DMS114 treated with DMSO at 0.1 percent for 48 hours (cell line): Measurements from ENCODE around the gene CLCNKB.

Experiments
- DNase-seq: peaks from one replicate; lab custom pipeline; 2025; ENCODE audit not compliant: unreplicated experiment; lab: John Stamatoyannopoulos, UW

Gene CLCNKB

DNA sequence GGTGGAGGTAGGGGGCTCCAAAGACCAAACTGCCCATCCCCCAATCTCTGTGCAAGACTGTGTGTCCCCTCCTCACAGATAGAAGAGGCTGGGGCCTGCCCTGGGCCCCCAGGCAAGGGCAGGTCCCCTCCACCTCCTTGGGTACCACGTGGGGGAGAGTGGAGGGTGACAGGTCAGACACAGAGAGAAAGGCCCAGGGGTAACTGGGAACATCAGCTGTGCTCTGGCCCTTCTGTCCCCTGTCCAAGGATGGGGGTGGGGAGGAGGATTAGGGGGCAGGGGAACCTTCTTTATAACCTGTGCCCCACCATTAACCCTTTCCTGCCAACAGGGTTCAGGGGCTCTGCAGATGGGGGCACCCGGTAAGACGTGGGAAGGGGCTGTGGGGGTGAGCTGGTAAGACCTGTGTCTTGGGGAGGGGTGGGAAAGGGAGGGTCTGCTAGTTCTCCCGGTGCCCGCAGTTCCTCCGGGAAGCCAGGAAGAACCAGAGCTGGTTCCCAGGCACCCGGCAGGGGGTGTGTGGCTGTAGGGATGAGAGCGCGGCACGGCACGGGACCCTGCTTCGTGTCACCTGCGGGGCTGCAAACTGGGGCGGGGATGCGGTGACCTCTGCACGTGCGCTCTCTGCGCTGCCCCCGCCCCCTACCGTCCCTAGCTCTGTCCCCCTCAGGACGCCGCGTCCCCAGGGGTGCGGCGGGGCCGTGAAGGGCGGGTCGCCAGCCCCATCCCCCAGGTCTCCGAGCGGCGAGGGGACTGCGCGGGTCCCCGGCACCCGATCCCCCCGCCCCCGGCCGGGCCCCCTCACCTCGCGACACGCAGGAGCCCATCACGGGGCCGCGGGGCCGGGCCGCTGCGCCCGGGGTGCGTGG, 29.3 kb downstream of the CLCNKB start:
- DNase-seq, result no peak

DNA sequence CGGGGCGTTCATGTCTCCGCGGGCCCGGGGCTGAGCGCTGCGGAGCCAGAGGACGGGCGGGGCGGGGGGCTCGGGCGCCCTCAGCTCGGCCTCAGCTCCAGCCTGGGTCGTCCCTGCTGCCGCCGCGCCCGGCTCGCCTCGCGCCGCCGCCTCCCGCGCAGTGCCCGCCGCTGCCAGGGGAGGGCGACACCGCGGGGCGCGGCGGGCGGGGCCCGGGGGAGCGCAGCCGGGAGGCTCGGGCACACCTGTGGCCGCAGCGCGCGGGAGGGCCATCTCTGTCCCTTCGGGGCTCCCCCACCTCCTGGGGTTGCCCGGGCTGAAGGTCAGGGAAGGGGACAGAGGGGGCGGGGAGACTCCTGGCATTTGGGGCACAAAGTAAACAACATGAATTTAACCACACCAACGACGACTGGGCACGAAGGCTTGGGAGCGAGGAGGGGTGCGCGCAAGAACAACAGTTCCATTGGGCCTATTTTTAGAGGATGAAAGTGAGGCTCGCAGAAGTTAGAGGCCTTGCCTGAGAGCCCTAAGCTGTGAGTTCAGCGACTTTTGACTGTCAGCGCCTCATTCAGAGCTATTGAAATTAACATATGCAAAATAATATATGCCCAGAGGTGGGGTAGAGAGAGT, 30.0 kb downstream of the CLCNKB start, which contains the start of gene FAM131C:
Gene FAM131C (minus strand): TSS at position 162 of the 630 bp plus-strand sequence. CDS start 209 bp downstream, outside the sequence.
- no peak for DNase-seq

DNA sequence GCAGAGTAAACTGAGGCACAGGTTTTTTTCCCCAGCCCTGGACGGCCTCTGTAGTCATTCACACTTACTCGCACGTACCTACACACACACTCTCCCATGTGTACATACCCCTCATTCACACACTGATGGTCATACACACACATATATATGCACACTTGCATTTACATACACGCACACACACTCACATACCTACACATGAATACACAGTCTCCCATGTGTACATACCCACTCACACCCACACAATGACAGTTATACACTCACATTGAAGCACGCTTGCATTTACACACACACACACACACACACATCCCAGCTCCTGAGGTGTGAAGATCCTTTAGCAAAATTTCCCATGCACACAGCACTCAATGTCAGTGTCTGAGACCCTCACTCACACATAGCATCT, 30.6 kb downstream of the CLCNKB start:
- DNase-seq, result no peak

DNA sequence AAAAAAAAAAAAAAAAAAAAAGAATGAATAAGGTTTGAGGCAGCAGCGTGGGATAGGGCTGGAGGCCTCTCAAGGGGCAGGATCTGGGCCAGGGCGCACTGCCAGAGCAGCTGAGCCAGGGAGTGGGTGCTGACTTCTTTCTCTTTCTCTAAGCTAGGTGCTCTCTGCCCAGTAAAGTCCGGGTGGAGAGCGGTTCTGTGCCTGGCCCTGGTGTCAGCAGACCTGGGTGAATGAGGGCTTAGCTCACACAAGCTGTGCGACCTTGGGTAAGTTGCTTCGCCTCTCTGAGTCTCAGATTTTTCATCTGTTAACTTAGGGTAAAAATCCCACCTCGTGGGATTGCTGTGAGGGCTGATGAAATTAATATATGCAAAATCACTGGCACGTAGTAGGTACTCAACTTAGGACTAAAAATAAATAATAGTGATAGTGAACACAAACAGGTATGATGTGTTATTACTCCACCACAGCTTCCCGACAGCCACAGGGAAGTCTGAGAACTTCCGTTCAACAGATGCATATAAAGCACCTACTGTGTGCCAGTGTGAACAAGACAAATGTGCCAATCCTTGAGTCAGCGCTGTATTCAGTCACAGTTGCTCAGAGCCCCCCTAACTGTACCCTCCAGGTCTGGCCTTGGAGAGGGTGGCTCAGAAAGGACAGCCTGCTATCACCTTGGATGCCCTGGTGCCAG, 31.9 kb downstream of the CLCNKB start:
- no peak for DNase-seq

DNA sequence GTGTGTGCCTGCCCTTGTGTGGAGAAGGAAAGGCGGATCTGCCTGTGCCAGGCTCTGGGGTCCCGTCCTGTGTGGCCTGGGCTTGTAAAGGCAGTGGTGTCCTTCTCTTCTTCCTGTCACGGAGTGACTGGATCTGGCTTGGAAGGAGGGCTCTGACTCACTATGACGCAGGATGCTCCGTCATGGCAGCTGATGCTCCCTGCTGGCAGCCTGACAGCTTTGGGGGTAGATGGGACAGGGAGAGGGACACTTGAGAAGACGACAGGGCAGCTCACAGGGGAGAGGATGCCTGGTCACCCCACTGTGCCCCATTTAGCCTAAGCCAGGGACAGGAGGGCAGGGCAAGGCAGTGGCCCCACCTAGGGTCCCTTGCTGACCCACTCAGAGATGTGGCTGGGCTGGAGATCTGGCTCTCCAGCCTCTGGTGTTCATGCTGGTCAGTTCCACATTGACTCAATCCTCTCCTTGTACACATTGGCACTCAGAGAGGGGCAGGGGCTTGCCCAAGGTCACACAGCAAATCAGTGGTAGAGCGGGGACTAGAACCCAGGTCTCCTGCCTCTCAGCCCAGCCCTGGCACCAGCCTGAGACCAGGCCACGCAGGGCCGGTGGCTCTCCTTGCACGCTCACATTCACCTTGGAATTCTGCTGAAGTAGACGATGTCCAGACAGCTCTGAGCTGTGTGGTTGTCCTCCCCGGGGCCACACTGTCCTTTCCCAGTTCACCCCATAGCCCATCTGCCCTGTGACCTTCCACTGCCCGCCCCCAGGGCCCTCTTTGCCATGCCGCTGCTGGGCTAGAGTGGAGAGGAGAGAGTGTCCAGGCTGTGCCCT, 32.7 kb downstream of the CLCNKB start:
- DNase-seq, result no peak

DNA sequence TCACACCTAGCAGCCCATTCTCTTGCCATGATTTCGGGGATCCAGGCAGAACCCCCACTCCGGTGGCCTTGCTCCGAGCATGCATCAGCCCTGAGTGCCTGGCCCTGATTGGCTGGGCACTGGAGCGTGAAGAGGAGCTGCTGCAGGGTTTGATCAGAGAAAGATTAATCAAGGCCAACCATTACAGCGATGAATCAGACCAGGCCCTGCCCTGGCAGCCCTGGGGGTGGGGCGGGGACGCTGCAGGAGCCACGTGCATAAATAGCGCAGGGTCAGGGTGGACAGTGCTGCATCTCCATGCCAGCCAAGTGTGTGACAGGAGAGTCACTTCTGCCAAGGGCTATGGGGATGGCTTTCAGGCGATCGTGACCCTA, 33.3 kb downstream of the CLCNKB start:
- DNase-seq, result no peak

DNA sequence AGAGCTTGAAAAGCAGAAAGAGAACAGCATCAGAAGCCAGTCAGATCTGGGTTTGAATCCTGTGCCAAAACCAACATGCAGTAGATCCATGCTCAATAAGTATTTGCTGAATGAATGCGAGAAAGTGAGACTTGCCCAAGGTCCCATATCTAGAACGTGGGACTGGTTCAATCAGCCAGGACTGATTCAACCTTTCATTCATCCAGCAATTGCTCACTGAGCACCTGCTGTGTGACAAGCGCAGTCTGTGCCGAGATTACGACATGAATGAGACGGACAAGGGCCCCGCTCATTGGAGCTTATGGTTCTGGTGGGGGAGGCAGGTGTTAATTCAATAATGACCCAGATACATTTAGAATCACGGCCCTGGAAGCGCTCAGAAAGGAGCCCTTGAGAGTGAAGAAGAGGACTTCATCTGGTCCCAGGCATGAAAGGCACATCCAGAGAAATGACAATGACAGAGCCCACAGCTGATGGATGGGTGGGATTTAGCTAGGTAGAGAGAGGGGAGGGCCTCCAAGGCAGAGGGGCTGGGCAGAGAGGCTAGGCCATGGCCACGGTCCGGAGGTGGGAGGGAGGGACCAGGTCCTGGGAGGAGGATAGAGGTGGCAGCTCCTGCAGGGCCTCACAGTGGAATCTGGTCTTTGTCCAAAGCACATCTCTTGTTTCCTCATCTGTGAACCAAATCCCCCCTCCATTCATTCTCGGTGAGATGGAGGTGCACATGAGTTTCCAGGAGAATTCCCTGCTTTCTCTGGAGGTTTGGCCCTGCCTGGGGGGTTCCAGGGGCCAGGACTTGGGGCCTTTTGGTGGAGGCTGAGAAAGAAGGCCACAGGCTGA, 34.0 kb downstream of the CLCNKB start:
- no peak for DNase-seq

DNA sequence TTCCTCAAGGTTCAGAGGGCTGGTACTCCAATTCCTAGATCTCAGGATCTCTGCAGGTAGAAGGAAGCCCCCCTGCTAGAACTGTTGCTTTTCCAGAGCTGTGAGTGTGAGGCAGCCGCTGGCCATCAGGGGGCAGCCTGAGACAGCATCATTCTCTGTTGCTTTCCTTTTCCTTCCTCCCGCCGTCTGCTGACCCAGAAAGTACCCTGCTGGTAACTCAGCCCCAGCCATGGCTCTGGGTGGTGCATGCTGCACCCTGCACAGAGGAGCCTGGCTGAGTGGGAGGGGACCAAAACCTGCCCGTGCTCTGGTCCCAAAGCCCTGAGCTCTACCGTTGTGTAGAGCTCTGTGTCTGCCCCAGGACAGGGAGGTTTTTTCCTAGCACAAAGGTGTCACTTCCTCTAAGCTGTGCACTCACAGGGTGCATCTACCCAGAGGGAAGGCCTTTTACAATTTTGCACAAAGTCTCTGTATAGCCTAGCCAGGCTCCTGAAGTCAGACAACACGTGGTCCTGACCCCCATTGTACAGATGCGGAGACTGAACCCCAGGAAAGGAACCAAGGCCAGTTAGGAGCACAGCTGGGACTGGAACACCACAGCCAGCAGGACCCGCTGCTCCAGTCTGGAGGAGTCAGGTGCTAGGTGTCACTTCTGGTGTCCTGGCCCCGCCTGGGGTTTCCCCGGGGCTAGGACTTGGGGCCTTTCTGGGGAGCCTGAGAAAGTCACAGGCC, 35.5 kb downstream of the CLCNKB start:
- peak; percentile 56 for DNase-seq

DNA sequence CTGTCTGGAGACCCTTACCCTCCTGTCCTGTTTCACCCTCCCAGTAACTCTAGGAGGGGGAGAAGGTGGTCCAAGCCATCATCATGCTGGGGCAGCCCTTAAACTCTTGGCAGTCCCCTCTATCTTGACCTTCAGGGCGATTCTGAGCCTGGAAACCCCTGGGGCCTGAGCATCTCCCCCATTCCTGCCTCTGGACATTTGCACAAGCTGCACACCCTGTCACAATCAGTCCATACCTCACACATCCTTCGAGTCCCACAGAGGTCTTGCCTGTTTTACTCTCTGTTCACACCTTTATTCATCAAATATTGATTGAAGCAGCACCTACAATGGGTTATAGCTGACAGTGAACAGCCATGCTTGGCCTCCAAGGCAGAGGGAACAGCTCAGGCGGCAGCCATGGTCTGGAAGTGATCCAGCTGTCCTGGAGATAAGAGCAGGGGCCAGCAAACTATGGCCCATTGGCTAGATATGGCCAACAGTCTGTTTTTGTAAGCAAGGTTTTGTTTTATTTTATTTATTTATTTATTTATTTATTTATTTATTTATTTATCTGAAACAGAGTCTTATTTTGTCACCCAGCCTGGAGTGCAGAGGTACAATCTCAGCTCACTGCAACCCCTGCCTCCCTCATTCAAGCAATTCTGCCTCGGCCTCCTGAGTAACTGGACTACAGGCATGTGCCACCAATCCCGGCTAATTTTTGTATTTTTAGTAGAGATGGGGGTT, 37.0 kb downstream of the CLCNKB start:
- DNase-seq, result no peak

DNA sequence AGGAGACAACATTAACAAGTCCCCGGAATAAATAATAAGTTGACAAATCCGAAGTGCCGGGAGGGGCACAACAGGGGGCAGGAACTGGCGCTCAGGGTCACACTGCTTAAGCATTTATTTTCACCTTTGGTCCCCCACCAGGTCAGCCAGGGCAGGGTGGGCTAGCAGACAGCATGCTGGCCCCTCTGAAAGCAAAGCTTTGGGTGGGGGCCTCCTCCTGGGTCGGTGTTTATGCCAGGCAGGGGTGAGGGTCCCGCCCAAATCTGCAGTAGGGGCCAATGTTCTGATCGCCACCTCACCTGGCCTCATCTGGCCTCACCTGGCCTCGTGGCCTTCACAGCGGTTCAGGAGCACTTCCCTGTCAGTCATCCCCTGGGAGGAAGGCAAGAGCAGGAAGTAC, 38.1 kb downstream of the CLCNKB start:
- no peak for DNase-seq

DNA sequence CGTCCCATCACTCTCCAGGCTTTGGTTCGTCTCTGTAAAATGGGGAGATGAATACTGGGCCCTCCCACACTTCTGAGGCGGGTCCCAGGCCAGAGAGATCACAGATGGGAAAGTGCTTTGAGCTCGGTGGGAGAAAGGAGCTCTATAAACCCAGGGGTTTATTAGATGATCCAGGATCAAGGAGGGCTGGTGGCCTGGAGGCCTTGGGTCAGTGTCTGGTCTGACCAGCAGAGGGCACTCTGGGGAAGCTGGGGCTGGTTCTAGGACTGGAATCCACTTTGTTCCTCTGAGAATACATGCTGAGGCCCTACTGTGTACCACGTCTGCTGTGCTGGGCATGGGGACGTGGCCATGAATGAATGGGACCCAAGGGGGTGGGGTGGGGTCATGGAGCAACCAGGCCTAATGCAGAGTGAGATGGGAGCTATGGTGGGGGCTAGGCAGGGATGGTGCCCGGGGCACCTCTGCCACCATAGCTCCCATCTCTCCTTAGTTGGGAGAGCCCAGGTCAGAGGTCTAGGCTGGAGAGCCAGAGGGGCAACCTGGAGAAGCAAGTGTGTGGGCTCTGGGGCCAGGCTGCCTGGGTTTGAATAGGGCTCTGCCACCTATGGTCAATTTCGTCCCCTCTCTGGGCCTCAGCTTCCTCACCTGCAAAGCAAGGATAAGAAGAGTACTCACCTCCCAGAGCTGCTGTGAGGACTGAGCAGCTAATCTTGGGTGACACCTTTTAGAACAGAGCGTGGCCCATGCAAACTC, 38.9 kb downstream of the CLCNKB start:
- DNase-seq, result peak; percentile 39

DNA sequence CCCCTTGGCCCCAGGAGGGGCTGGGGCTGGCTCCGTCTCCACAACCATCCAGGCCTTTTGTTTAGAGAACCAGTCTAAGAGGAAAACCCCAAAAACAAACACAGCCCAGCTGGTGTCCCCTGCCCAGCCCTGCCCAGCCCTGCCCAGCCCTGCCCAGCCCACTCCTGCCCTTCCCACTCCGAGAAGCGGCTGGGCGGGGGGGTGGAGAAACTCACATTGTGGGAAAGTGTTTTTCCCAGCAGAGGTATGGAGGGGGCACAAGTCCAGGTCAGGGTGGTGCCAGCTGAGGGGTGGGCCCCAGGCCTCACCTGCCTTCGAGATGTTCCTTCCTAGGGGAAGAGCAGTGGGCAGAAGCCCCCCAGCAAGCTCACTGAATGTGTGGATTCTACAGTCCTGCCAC, 39.9 kb downstream of the CLCNKB start:
- no peak for DNase-seq

DNA sequence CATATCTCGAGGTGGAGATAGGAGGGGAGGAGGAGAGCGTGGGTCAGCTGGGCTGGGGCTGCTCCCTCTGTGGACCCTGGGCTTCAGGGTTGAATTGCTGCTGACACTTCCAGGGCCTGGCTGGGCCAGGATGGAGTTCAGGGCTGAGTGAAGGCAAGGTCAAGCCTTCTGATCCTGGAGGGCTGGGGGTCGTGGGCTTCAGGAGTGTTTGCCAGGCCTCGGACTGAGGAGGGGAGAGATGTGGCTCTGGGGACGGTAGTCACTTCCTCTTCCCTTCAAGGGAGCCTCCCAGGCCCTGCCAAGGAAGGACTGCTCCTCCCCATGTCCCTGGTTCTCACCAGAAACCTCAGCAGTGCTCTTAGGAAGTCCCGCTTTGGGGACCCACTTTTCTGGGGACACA, 41.9 kb downstream of the CLCNKB start:
- no peak for DNase-seq

DNA sequence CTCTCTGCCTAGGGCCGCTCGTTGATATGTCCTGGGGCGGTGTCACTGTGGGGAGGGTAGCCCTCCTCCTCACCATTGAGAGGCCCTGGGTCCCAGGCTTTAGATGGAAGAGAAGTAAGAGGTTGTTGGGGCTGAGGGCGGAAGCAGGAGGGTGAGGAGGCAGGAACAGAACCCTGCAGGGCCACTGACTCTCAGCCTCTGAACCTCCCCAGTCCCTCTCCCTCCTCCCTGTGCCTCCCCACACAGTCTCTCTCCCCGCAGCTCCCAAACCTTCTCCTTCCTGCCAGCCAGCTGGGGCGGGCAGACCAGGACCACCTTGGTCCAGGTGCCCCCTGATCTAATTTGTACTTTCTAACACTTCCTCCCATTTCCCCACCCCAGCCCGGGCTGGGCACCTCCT, 44.2 kb downstream of the CLCNKB start:
- DNase-seq, result no peak

DNA sequence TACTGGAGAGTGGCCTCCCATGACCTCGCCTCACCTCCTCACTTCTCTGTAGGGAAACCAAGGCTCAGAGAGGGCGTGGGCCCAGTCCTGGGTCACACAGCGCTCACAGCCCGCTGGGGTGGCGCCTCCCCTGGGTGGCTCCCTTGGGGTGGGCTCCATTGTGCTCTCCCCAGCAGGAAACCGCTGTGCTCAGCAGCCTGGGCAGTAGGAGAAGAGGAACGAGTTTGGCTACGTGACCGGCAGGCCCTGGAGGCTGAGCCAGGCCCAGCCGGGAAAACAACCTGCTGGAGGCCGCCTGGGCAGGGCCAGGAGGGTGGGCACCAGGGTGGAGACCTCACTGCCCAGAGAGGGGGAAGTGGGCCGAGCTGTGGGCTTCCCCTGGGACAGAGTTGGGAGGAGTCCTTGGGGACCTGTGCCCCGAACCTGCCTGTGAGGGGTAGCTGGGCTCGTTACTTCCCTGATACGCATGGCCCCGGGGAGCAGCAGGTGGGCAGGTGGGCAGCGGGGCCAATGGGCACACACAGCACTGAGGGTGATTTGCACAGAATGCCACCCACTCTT, 44.8 kb downstream of the CLCNKB start:
- DNase-seq, result no peak

DNA sequence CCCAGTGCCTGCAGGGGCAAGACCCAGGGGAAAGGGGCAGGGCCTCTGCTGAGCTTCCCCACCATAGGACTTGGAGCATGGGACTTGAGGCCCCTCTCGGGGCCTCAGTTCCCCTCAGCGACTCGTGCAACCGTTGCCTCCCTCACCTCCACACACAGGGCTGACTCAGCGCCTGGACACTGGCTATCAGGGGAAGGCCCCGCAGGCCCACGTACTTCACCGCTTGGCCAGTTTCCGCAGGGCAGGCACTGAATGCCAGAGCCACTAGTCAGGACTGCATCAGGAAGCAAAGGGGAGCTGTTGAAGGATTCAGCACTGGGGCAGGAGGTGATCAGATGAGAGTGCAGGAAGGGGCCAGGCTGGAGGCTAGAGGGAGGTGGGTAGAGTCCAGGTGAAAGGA, 45.4 kb downstream of the CLCNKB start:
- DNase-seq, result no peak

DNA sequence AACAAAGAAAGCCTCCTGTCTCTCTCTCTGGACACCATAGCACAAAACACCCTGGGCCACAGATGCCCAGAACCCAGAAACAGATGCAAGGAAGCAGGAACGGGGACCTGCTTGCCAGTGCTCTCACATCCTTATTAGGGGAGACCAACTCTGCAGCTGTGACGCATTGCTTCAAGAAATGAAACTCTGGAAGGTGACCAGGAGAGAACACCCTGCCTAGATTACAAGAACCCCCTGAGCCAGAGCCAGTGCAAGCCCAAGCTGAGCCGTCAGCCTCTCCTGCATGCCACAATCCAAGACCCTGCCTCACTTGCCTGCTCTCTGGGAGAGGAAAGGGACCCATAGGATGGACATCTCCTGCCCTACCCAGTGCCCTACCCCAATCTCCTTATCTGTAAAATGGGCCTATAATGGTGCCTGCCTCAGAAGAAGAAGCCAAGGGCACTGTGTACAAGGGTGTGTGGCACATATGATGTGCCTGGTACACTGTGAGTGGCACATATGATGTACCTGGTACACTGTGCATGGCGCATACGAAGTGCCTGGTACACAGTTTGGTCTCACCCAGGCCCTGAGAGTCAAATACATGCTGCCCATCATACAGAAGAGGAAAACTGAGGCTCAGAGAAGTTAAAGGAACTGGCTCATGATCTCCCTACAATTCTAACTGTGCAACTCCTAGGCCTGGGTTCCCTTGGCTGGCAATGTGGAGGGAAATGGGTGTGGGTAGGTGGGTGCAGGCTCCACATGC, 46.7 kb downstream of the CLCNKB start:
- DNase-seq, result no peak
